RWPE2 (cell line): Measurements from ENCODE around the gene NBPF3.
"Not testable (repeated sequence)": the region's sequence is repeated elsewhere in the genome, so short reads cannot be mapped to it uniquely, and the experiment has no call there.

Source experiments
- ATAC-seq: fragments of 200-7000 bp; cut with Tn5 transposase; 3 replicates; pipeline ENCODE4 v1.9.1; 2021; ENCODE audit warnings: low read depth
- DNase-seq: peaks from one replicate; pipeline ENCODE4 v3.0.0-alpha.2; 2020; ENCODE audit warnings: low spot score
- H3K27ac ChIP-seq: fragments of 450-650 bp; 2 replicates; pipeline ENCODE4 v1.5.1; 2017; ENCODE audit warnings: mild to moderate bottlenecking; ENCODE audit not compliant: poor library complexity, severe bottlenecking
- H3K27me3 ChIP-seq: fragments of 250-450 bp; sonication (Bioruptor Pico); 2 replicates; pipeline ENCODE4 v1.5.1; 2021; ENCODE audit warnings: mild to moderate bottlenecking, moderate library complexity; ENCODE audit not compliant: insufficient read depth, poor library complexity, severe bottlenecking
- H3K36me3 ChIP-seq: fragments of 250-450 bp; sonication (Bioruptor Pico); 2 replicates; pipeline ENCODE4 v1.5.1; 2020; ENCODE audit warnings: low read depth, mild to moderate bottlenecking, moderate library complexity
- H3K4me1 ChIP-seq: fragments of 250-450 bp; sonication (Bioruptor Pico); 2 replicates; pipeline ENCODE4 v1.5.1; 2021; ENCODE audit warnings: mild to moderate bottlenecking, moderate library complexity; ENCODE audit not compliant: insufficient read depth, poor library complexity, severe bottlenecking
- H3K4me3 ChIP-seq: fragments of 250-450 bp; sonication (Bioruptor Pico); 2 replicates; pipeline ENCODE4 v1.5.1; 2021; ENCODE audit warnings: mild to moderate bottlenecking, moderate library complexity; ENCODE audit not compliant: severe bottlenecking
- H3K9me3 ChIP-seq: fragments of 250-450 bp; sonication (Bioruptor Pico); 2 replicates; pipeline ENCODE4 v1.5.1; 2021; ENCODE audit warnings: mild to moderate bottlenecking, moderate library complexity; ENCODE audit not compliant: severe bottlenecking
- CTCF ChIP-seq: fragments of 450-650 bp; IDR thresholded peaks from one replicate; pipeline ENCODE4 v1.5.1; 2017; ENCODE audit warnings: mild to moderate bottlenecking, moderate library complexity; ENCODE audit not compliant: poor library complexity, severe bottlenecking

The NBPF3 gene

DNA sequence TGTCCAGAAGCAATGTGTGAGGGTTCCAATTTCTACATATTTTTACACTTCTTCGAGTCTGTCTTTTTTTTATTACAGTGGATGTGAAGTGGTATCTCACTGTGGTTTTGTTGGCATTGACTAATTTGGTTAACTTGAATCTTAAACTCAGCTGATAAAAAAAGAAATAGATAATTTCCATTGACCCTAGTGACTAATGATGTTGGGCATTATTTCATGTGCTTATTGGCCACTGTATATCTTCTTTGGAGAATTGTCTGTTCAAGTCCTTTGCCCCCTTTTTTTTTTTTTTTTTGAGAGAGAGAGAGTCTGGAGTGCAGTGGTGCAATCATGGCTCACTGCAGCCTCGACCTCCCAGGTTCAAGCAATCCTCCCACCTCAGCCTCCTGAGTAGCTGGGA lies 33.3 kb upstream of the NBPF3 start:
- no peak for ATAC-seq
- H3K36me3 ChIP-seq, result no peaks in the 10 kb centered on the region
- TF ChIP-seq CTCF, result no peak
- no peaks in the 10 kb centered on the region for H3K9me3 ChIP-seq
- H3K27ac ChIP-seq, result no peak overlapping the region
- peaks cover 6% of the 10 kb centered on the region for H3K4me1 ChIP-seq
- DNase-seq, result no peak
- no peaks in the 10 kb centered on the region for H3K27me3 ChIP-seq
- no peak overlapping the region for H3K4me3 ChIP-seq

DNA sequence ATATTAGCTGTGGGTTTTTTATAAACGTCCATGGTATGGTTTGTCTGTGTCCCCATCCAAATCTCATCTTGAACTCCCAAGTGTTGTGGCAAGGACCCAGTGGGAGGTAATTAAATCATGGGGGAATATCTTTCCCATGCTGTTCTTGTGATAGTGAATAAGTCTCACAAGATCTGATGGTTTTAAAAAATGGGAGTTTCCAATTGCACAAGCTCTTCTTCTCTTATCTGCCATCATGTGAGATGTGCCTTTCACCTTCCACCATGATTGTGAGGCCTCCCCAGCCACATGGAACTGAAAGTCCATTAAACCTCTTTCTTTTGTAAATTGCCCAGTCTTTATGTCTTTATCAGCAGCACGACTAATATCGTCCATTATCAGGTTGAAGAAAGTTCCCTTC lies 30.0 kb upstream of the NBPF3 start:
- not testable (repeated sequence) for H3K27ac ChIP-seq, H3K9me3 ChIP-seq, DNase-seq, H3K4me3 ChIP-seq, H3K4me1 ChIP-seq, ATAC-seq, H3K36me3 ChIP-seq, H3K27me3 ChIP-seq

GRCh38 chr1:21414015-21414414 lies 25.9 kb upstream of the NBPF3 start:
- no peak overlapping the region for H3K27ac ChIP-seq
- H3K4me1 ChIP-seq, result no peaks in the 10 kb centered on the region
- ATAC-seq, result no peak
- no peaks in the 10 kb centered on the region for H3K27me3 ChIP-seq
- no peak overlapping the region for H3K4me3 ChIP-seq
- H3K9me3 ChIP-seq, result no peaks in the 10 kb centered on the region
- TF ChIP-seq CTCF, result no peak
- DNase-seq, result no peak
- H3K36me3 ChIP-seq, result no peaks in the 10 kb centered on the region

GRCh38 chr1:21420378-21420777 lies 19.6 kb upstream of the NBPF3 start:
- H3K4me1 ChIP-seq, DNase-seq, H3K9me3 ChIP-seq, ATAC-seq, H3K27me3 ChIP-seq, H3K4me3 ChIP-seq, H3K36me3 ChIP-seq, H3K27ac ChIP-seq: not testable (repeated sequence)

DNA sequence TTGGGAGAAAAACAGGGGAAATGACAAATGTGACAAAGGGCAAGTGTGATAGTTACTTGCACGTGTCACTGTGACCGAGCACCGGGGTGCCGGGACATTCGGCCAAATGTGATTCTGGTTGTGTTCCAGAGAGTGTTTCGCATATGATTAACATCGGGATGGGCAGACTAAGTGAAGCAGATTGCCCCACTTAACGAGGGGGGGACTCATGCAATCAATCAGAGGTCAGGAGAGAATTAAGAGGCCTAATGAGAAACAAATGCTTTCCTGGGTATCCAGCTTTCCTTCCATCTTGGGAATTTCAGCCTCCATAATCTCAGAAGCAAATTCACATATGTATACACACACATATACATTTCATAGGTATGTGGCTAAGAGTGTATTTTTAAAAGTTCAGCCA lies 18.6 kb upstream of the NBPF3 start:
- H3K27ac ChIP-seq, H3K4me1 ChIP-seq, DNase-seq, H3K27me3 ChIP-seq, H3K9me3 ChIP-seq, H3K36me3 ChIP-seq, ATAC-seq, H3K4me3 ChIP-seq: not testable (repeated sequence)

GRCh38 chr1:21427798-21428480 lies 12.0 kb upstream of the NBPF3 start:
- not testable (repeated sequence) for H3K4me3 ChIP-seq, DNase-seq
- ATAC-seq, result peak; percentile 42; the same call in 2 of the 3 replicates

GRCh38 chr1:21428481-21429073 lies 11.4 kb upstream of the NBPF3 start:
- not testable (repeated sequence) for H3K36me3 ChIP-seq, DNase-seq, H3K27ac ChIP-seq, H3K27me3 ChIP-seq, H3K9me3 ChIP-seq, H3K4me3 ChIP-seq, H3K4me1 ChIP-seq
- peak; percentile 45; the same call in 1 of the 3 replicates for ATAC-seq

More at GRCh38 chr1:21427798-21428480, 12.0 kb upstream of the NBPF3 start:
- not testable (repeated sequence) for H3K36me3 ChIP-seq, H3K27ac ChIP-seq, H3K4me1 ChIP-seq, H3K9me3 ChIP-seq, H3K27me3 ChIP-seq

GRCh38 chr1:21429210-21429609 lies 10.7 kb upstream of the NBPF3 start:
- H3K9me3 ChIP-seq, DNase-seq, H3K4me3 ChIP-seq, H3K27ac ChIP-seq, H3K27me3 ChIP-seq, ATAC-seq, H3K4me1 ChIP-seq, H3K36me3 ChIP-seq: not testable (repeated sequence)

DNA sequence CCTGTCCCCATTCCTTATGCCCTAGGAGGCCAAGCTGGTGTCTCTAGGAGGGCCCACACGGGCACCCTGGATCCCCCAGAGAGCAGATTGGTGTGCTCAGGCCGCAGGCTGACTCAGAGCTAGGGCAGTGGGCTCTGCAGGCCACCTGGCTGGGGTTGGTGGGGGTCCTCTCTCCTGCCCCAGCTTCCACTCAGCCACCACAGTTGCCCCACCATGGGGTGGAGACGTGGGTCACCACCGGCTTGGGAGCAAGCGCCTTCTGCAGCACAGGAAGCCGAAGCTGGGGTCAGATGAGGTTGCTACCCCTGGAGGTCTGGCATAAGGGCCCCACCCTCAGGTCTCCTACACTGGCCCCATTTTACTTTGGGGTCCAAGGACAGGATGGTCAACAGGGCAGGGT lies 9.1 kb upstream of the NBPF3 start:
- H3K9me3 ChIP-seq, DNase-seq, H3K4me1 ChIP-seq, H3K27me3 ChIP-seq, H3K4me3 ChIP-seq, H3K27ac ChIP-seq, H3K36me3 ChIP-seq, ATAC-seq: not testable (repeated sequence)
